Thyroid gland (tissue), 4 donors: ENCODE data around the gene LSM5.

Experiments used
- POLR2A ChIP-seq, 2 donors: fragments of 450-650 bp; IDR thresholded peaks; one replicate each; pipeline ENCODE4 v1.6.1; 2017; ENCODE audit warnings: antibody characterized with exemption in 2 of 2, mild to moderate bottlenecking in 2 of 2, moderate library complexity in 1 of 2
- TF ChIP-seq, protein P1 (sequence below), 6 experiments: fragments of 200-600 bp in 3 of 6; fragments of 450-650 bp in 3 of 6; sonication (generic) in 3 of 6; IDR thresholded peaks; one replicate each; pipeline ENCODE4 v1.5.1; 2016 to 2019; ENCODE audit warnings: antibody characterized with exemption in 6 of 6, mild to moderate bottlenecking in 2 of 6, inconsistent platforms in 1 of 6, moderate library complexity in 1 of 6

DNA sequence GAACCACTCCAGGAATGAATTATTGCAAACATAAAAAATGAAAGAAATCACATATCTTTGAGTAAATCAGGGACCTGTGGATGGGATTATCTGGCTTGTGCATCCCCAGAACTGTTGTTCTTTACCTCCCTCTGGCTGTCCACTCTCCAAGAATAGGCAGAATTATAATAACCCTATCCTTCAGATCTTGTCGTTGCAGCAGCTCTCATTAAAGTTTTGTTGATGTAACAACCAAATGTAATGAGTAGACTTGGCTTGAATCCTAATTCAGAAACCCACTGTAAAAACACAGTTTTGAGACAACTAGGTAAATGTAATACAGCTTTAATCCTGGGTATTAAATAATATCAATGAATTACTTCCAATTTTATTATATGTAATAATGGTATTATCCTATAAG lies 16.2 kb downstream of the LSM5 start:
- TF ChIP-seq POLR2A (IDR thresholded peaks at IDR 0.05): no peak
- TF ChIP-seq, protein P1, sequence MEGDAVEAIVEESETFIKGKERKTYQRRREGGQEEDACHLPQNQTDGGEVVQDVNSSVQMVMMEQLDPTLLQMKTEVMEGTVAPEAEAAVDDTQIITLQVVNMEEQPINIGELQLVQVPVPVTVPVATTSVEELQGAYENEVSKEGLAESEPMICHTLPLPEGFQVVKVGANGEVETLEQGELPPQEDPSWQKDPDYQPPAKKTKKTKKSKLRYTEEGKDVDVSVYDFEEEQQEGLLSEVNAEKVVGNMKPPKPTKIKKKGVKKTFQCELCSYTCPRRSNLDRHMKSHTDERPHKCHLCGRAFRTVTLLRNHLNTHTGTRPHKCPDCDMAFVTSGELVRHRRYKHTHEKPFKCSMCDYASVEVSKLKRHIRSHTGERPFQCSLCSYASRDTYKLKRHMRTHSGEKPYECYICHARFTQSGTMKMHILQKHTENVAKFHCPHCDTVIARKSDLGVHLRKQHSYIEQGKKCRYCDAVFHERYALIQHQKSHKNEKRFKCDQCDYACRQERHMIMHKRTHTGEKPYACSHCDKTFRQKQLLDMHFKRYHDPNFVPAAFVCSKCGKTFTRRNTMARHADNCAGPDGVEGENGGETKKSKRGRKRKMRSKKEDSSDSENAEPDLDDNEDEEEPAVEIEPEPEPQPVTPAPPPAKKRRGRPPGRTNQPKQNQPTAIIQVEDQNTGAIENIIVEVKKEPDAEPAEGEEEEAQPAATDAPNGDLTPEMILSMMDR (IDR thresholded peaks at IDR 0.05): no peak
